ELR (cell line): Measurements from ENCODE around the gene UNC5C.

ENCODE experiments used
- DNase-seq: peaks from one replicate; pipeline ENCODE4 v3.0.0-alpha.2; 2015; ENCODE audit warnings: low read depth

The UNC5C gene

DNA sequence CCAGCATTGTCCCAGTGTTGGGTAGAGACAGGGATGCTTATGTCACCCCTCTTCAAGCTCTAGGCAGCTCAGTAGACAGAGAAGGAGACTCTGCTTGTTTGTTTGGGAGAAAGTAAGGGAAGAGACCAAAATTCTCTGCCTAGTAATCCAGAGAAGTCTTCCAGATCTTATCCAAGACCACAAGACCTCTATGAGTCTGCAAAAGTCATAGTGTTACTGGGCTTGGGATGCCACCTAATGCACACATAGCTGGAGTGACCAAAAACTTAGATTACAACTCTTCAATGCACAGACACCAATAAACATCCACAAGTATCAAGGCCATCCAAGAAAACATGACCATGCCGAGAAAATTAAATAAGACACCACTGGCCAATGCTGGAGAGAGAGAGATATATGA lies 205.5 kb downstream of the UNC5C start:
- no peak for DNase-seq

DNA sequence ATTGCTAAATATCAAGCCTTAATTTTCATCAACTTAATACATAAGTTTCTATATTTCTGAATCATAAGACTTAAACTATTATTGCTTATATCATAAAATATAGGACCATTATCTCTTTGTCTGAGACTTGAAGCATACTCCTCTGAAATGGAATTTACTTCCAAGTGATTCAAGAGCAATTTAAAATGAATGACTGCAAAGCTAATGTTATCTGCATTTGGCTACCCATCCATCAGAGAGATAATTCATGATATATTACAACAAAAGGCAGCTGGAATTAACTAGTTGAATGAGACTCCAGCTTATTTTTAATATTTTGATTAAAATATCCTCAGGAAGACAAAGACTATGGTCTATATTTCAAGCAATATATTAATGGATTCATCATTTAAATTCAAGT lies 208.6 kb downstream of the UNC5C start:
- DNase-seq, result no peak

DNA sequence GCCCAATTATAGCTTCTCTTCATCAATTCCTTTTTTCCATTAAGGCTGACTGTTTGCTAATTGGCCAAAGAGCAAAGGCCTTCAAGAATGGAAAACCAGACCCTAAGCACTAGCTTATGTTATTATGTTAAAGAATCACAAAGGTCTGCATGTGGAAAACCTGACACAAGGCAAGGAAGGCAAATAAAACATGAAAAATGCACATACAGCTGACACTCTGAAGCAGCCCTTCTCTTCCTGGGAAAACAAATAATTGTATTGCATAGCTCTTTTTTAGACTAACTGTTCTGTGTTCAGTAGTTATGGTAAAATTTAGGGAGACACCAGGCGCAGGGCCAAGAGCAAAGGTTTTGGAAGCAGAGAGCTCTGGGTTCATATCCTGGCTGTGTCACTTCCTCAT lies 223.1 kb downstream of the UNC5C start:
- DNase-seq, result no peak

- no peak for DNase-seq
Measured at GRCh38 chr4:95319169-95319568, 229.6 kb downstream of the UNC5C start.

DNA sequence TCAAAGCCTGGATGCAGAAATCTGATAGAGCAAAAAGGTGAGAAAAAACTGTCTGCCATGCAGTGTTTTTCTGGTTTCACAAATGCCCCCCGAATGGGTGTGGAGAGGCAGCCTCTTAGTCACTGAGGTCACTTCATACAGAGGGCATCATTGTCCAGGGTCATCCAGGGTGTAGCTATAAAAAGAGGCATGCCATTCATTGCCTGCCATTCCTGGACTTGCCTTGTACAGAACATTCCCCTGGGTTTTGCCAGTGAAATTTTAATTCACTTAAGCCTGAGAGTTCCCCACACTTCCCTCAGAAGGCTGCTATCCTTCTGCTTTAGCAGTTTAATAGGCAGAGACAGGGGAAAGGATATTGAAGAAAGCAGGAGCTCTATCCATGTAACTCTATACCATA lies 230.3 kb downstream of the UNC5C start:
- no peak for DNase-seq

DNA sequence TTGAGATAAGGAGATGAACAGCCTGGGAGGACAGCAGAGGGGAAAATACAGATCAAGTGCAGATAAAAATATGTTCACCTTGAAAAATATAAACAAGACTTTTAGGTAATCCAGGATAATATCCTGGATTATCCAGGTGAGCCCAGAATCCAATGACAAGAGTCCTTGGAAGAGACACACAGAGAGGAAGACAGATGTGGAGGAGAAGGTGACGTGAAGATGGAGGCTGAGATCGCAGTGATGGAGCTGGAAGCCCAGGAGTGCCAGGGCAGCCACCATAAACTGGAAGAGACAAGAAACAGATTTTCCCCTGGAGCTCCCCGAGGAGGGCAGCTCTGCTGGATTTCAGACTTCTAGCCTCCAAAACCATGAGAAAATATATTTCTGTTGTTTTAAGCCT lies 230.7 kb downstream of the UNC5C start:
- DNase-seq, result no peak

DNA sequence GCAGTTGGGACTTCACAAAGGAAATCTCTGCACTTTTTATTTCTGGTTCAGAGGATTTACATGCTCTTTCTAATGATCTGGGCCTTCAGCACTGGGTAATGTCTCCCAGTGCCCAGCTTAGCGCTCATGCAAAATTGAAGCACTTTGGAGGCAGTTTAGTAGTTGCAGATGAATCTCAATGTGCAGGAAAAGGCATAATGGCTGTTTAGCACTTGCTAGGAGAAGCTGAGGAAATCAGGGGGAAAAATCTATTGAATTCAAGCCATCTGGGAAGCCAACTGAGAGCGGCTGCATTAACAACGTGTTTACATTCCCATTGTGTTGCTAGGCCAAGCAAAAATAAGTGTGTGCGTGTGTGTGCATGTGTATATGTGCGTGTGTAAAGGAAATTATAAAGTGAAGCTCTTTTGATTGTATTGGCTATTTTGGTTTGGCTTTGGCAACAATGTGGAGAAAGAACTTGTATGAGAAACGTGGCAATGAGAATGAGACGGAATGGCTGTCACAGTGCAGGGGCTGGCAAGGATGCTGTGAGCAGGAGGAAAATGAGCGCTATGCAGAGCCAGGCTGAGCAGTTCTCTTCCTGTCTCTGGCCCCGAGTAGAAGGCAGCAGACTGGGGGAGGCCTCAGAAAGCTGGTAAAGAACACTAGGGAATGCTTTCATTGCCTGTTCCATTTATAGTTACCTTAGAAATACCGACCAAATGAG lies 231.5 kb downstream of the UNC5C start:
- DNase-seq, result no peak

GRCh38 chr4:95314573-95314972 lies 234.2 kb downstream of the UNC5C start:
- DNase-seq, result no peak

- DNase-seq, result no peak
Measured at GRCh38 chr4:95304898-95305297, 243.9 kb downstream of the UNC5C start.

DNA sequence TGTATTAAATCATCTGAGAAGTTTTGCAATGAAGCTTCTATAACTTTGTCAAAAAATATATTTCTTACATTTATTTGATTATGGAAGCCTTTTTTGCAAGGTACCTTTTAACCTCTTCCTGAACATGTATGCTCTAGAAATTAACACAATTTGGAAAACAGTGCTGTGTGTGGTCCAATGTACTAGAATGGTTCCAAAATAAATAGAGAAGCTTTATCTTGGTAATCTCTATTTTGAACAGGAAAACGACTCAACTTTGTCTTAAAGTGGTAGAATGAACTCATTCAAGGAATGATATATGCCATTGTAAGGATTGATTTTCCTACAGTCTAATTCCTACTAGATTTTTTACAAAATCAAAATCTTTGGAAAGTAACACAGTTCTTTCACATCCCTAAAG lies 248.5 kb downstream of the UNC5C start:
- no peak for DNase-seq

GRCh38 chr4:95296052-95296451 lies 252.7 kb downstream of the UNC5C start:
- DNase-seq, result no peak

DNA sequence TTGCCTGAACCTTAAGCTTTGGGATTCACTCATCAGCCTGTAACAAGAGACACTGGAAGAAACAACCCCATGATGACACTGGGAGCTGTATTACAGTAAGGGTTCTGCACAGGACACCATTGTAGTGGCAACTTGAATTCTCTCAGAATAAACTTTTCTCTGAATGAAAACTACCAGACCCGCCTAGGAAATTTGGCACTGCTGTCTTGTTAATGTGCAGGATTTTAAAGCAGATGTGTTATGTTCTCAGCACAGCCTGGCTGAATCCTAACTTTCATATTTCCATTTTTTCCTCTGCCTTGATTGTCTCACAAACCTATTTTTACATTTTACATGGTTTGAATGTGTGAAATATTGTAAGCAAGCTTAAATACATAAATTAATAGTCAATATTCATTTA lies 253.6 kb downstream of the UNC5C start:
- no peak for DNase-seq

DNA sequence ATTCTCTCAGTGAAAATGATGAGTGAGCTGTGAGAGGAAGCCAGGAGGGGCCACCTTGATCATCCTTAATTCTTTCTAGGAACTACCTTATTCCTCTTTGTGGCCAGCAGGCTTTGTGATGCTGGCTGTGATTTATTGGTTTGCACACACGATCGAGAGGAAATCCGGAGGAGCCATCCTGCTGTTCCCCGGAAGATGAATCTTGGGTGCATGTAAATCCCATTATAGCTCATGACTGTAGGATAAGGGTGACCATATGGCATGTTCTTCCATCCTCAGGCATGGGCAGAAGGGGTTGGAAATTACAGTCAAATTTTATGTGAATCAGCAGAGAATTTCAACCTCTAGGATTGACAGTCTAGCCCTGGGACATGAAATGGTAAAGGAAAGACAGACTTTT lies 254.5 kb downstream of the UNC5C start:
- DNase-seq, result no peak

DNA sequence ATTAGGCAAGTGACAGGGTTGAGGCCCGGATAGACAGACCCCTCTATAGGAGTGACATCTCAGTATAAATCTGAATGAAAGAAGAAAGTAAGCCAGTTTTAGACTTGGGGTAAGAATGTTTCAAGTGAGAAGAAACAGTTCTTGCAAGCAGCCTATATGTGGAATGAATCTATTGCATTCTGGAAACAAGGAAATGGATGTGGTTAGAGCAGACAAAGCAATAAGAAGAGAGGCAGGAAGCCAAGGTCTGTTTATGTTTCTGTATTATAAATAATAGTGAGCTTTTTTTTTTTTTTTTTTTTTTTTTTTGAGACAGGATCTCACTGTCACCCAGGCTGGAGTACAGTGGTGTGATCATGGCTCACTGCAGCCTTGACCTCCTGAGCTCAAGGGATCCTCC lies 255.8 kb downstream of the UNC5C start:
- no peak for DNase-seq

DNA sequence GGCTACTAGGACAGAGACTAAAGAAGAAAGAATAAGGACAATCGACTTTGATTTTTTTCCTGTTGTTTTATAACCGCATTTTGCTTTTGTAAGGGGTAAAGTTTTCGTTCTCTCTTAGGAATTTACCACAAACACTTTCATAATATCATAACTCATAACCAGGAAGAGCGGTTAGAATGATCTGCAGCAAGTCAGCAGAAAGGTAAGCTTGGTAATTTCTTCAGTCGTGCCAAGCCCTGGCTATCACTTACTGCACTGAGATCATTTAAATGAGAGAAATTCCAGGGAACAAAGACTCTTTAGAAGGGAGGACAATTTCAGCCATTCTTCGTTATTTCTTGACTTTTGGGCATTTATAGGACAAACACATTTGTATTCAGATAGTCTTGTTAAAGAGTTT lies 258.1 kb downstream of the UNC5C start:
- no peak for DNase-seq

DNA sequence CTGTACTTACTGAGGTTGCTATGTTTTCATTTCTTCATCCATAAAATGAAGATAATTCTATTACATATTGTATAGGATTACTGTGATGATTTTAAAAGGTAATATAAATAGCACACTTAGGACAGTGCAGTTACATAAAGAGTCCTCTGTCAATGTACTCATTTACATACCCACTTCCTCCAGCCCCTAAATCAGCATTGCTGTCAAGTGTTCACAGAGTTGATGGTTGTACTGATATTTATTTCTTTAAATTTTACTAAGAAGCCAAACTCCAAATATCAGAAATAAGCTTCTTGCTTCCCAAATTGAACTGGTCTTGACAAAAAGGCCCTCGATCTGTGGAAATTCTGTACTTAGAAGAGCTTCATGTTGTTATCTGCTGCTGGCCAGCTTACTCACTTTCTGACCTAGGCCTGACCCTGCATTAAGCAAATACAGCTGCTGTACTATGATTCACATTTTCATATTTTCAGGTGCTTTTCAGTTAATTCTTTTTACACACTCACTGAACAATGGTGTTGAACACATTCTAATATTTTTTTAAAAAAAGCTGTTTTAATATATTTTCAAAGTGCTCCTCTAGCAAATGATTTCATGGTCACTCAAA lies 259.6 kb downstream of the UNC5C start:
- no peak for DNase-seq

GRCh38 chr4:95288552-95288951 lies 260.2 kb downstream of the UNC5C start:
- no peak for DNase-seq

GRCh38 chr4:95285797-95286196 lies 263.0 kb downstream of the UNC5C start:
- no peak for DNase-seq

DNA sequence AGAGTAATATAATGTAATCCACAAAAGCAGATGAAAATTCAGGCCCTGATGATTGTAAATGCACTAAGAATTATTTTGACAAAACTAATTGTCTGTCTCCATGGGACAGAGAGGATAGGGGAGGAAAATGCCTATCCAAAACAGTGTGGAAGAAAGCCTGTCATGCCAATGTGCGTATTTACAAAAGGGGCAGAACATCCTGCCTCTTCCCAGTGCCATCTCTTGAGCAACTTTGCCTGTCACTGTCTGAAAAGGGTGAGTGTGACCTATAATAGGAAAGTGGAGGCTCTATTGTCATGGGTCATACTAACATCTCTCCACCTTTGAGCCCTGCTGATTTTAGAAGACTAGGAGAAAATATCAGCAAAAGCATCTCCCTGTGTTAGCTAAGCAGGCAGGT lies 264.1 kb downstream of the UNC5C start:
- DNase-seq, result no peak

GRCh38 chr4:95283320-95283719 lies 265.5 kb downstream of the UNC5C start:
- DNase-seq, result no peak

GRCh38 chr4:95272797-95273196 lies 276.0 kb downstream of the UNC5C start:
- DNase-seq, result no peak

DNA sequence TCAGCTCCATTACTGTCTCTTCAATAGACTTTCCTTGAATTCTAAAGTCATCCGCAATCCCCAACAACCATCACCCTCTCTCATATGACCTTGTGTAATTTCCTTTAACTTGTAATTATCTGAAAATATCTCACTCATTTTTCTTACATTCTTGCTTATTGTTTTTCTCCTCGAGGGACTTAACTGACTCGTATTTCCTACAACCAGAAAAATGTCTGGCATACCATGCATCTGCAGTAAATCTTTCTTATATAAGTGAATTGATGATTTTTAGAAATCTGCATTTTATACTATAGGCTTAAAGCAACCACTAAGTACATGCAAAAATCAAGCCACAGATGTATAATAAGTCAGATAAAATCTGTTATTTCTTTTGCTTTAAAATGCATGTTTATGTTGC lies 276.7 kb downstream of the UNC5C start:
- DNase-seq, result no peak

- DNase-seq, result no peak
Measured at GRCh38 chr4:95268819-95269565, 279.8 kb downstream of the UNC5C start.

DNA sequence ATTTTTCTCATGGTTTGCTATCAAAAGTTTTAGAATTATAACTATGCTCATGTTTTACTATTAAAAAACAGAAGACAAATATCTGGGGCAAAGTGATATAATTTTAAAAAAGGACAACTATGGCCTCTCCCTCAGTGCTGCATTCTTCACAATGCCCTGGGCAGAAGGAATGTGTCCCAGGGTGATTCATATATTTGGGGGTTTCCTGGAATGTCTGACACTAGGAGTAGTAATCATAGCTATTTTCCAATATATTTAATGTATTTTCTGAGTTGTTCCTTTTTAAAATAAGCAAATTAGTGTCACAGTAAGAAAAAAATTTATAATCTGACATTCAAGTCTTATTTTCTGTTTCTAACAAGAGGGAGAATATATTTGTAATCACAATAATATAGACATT lies 281.7 kb downstream of the UNC5C start:
- peak; percentile 6 for DNase-seq
